SK-N-SH (cell line): Measurements from ENCODE around the gene PF4V1. TPM values are rescaled to one million over a fixed set of nuclear protein-coding genes. Genes with fewer than 3 reads are reported as not detected.
A peak's percentile ranks its signal among the peaks of the same experiment; 100 is the strongest.

Source experiments
- CTCF ChIA-PET: fragments of 300-600, 350-600 bp; formaldehyde crosslinking; extraction: SDS; loops from one replicate; lab custom pipeline; 2021; lab: Yijun Ruan, JAX
- POLR2A ChIA-PET: fragments of 350-600 bp; sonication (Branson Sonifier 250); formaldehyde crosslinking; extraction: SDS; loops from one replicate; lab custom pipeline; 2020; ENCODE audit warnings: antibody characterized with exemption, inconsistent platforms; lab: Yijun Ruan, JAX
- DNase-seq: peaks from one replicate; pipeline ENCODE4 v3.0.0; 2012
- H2AFZ ChIP-seq: fragments of 200-600 bp; sonication (generic); 2 replicates; pipeline ENCODE4 v1.8.1; 2016; ENCODE audit warnings: antibody characterized with exemption, mild to moderate bottlenecking, low read depth
- H3F3A ChIP-seq: fragments of 200-600 bp; sonication (generic); replicated peaks from 2 replicates; pipeline ENCODE3; 2016; ENCODE audit warnings: antibody characterized with exemption, mild to moderate bottlenecking; ENCODE audit not compliant: insufficient read depth
- H3K27ac ChIP-seq, 2 experiments: fragments of 200-500 bp in 1 of 2; fragments of 200-600 bp in 1 of 2; sonication (Bioruptor generic) in 1 of 2; sonication (generic), shearing (Covaris generic) in 1 of 2; 2 replicates each; pipeline versions ENCODE4 v1.5.1 to v1.6.1; 2014 to 2016; ENCODE audit warnings: low read depth in 2 of 2, inconsistent platforms in 1 of 2, low read length in 1 of 2, mild to moderate bottlenecking in 1 of 2, mixed read lengths in 1 of 2
- H3K27me3 ChIP-seq: fragments of 200-600 bp; sonication (generic), shearing (Covaris generic); 2 replicates; pipeline ENCODE4 v1.6.1; 2016; ENCODE audit warnings: mixed run types; ENCODE audit not compliant: insufficient read depth
- H3K36me3 ChIP-seq, 2 experiments: fragments of 200-500 bp in 1 of 2; fragments of 200-600 bp in 1 of 2; sonication (Bioruptor generic) in 1 of 2; sonication (generic) in 1 of 2; replicated peaks in 1 of 2; 2 replicates each; pipeline versions ENCODE3 to v1.5.1; 2014 to 2016; ENCODE audit warnings: low read length in 1 of 2, mild to moderate bottlenecking in 1 of 2; ENCODE audit not compliant: insufficient read depth in 2 of 2, control insufficient read depth in 1 of 2
- H3K4me1 ChIP-seq, 2 experiments: fragments of 200-500 bp in 1 of 2; fragments of 200-600 bp in 1 of 2; sonication (Bioruptor generic) in 1 of 2; sonication (generic), shearing (Covaris generic) in 1 of 2; 2 replicates each; pipeline versions ENCODE4 v1.5.1 to v1.6.1; 2014 to 2016; ENCODE audit warnings: low read depth in 1 of 2, low read length in 1 of 2, mixed run types in 1 of 2; ENCODE audit not compliant: insufficient read depth in 2 of 2, control insufficient read depth in 1 of 2
- H3K4me2 ChIP-seq: fragments of 200-600 bp; sonication (generic), shearing (Covaris generic); 2 replicates; pipeline ENCODE4 v1.6.1; 2017; ENCODE audit warnings: mixed run types
- H3K4me3 ChIP-seq, 2 experiments: fragments of 200-500 bp in 1 of 2; fragments of 200-600 bp in 1 of 2; sonication (Bioruptor generic) in 1 of 2; sonication (generic), shearing (Covaris generic) in 1 of 2; 2 replicates each; pipeline versions ENCODE4 v1.5.1 to v1.8.1; 2014 to 2016; ENCODE audit warnings: low read depth in 2 of 2, inconsistent platforms in 1 of 2, low read length in 1 of 2, mild to moderate bottlenecking in 1 of 2, mixed read lengths in 1 of 2, moderate library complexity in 1 of 2
- H3K79me2 ChIP-seq: fragments of 200-600 bp; sonication (generic); 2 replicates; pipeline ENCODE4 v1.8.1; 2017; ENCODE audit warnings: mild to moderate bottlenecking; ENCODE audit not compliant: insufficient read depth
- H3K9ac ChIP-seq: fragments of 200-600 bp; sonication (generic); 2 replicates; pipeline ENCODE4 v1.6.1; 2017; ENCODE audit warnings: mixed run types
- H3K9me2 ChIP-seq: fragments of 200-600 bp; sonication (generic); 2 replicates; pipeline ENCODE4 v1.6.1; 2017; ENCODE audit warnings: mixed run types
- H3K9me3 ChIP-seq: fragments of 200-600 bp; sonication (generic); 2 replicates; pipeline ENCODE4 v1.6.1; 2017; ENCODE audit warnings: mixed run types, mild to moderate bottlenecking, moderate library complexity
- H4K20me1 ChIP-seq: fragments of 200-600 bp; sonication (generic); 2 replicates; pipeline ENCODE4 v1.6.1; 2017; ENCODE audit warnings: mild to moderate bottlenecking, mixed run types; ENCODE audit not compliant: insufficient read depth
- CHD2 ChIP-seq: fragments of 150-350 bp; IDR thresholded peaks from 2 replicates; pipeline ENCODE4 v1.6.1; 2018; ENCODE audit warnings: low read length; ENCODE audit not compliant: partially characterized antibody
- EP300 ChIP-seq, 2 experiments: IDR thresholded peaks; 2 replicates each; pipeline versions ENCODE4 v1.4.0 to v1.6.1; 2012; ENCODE audit warnings: borderline replicate concordance in 1 of 2, low read depth in 1 of 2, low read length in 1 of 2
- EZH2phosphoT487 ChIP-seq: fragments of 200-600 bp; sonication (generic); IDR thresholded peaks from 2 replicates; pipeline ENCODE4 v1.6.1; 2017; ENCODE audit warnings: low read depth, mixed run types, mild to moderate bottlenecking, antibody characterized with exemption, moderate library complexity, borderline replicate concordance
- FOSL2 ChIP-seq: IDR thresholded peaks from 2 replicates; pipeline ENCODE4 v1.4.0; 2012; ENCODE audit warnings: low read depth, mild to moderate bottlenecking, moderate library complexity, borderline replicate concordance
- FOXJ3 ChIP-seq: sonication (generic); formaldehyde crosslinking; IDR thresholded peaks from 2 replicates; pipeline ENCODE4 v1.5.1; 2020; ENCODE audit warnings: mild to moderate bottlenecking, missing genetic modification reagents
- FOXM1 ChIP-seq: IDR thresholded peaks from 2 replicates; pipeline ENCODE4 v1.4.0; 2012; ENCODE audit warnings: low read depth, mild to moderate bottlenecking
- IRF3 ChIP-seq: fragments of 150-350 bp; IDR thresholded peaks from 2 replicates; pipeline ENCODE4 v1.6.1; 2016; ENCODE audit warnings: mild to moderate bottlenecking, low read depth, low read length
- MEF2A ChIP-seq: IDR thresholded peaks from 2 replicates; pipeline ENCODE4 v1.4.0; 2012; ENCODE audit warnings: low read depth, borderline replicate concordance
- NFIC ChIP-seq: IDR thresholded peaks from 2 replicates; pipeline ENCODE4 v1.4.0; 2012; ENCODE audit warnings: borderline replicate concordance
- NRF1 ChIP-seq: IDR thresholded peaks from 2 replicates; pipeline ENCODE4 v1.6.1; 2012; ENCODE audit warnings: low read depth, mild to moderate bottlenecking, low read length
- RAD21 ChIP-seq: IDR thresholded peaks from 2 replicates; pipeline ENCODE4 v1.6.1; 2012; ENCODE audit warnings: mild to moderate bottlenecking, low read length
- RCOR1 ChIP-seq: fragments of 150-350 bp; IDR thresholded peaks from 2 replicates; pipeline ENCODE4 v1.6.1; 2017; ENCODE audit warnings: antibody characterized with exemption, low read length
- RXRA ChIP-seq: IDR thresholded peaks from 2 replicates; pipeline ENCODE4 v1.4.0; 2012; ENCODE audit warnings: low read depth, mild to moderate bottlenecking, borderline replicate concordance
- SMC3 ChIP-seq: IDR thresholded peaks from 2 replicates; pipeline ENCODE4 v1.6.1; 2012; ENCODE audit warnings: low read depth, low read length, improper control_type of control experiment
- TAF1 ChIP-seq: IDR thresholded peaks from 2 replicates; pipeline ENCODE4 v1.6.1; 2012; ENCODE audit warnings: low read depth, mild to moderate bottlenecking, low read length, moderate library complexity, borderline replicate concordance
- YY1 ChIP-seq: IDR thresholded peaks from 2 replicates; pipeline ENCODE4 v1.4.0; 2012; ENCODE audit warnings: low read depth, mild to moderate bottlenecking
- ZBTB33 ChIP-seq: IDR thresholded peaks from 2 replicates; pipeline ENCODE4 v1.4.0; 2012; ENCODE audit warnings: low read depth, borderline replicate concordance
- WGBS: methylation state at CpG from one replicate; pipeline ENCODE4 v1.1.6; 2017; ENCODE audit warnings: low lambda C conversion rate; 5-methylcytosine and 5-hydroxymethylcytosine counted together
- polyA plus RNA-seq, 3 experiments: library from polyadenylated mRNA; depleted of rRNA; stranded (reverse); fragments of >200 nt; gene quantifications; 2 replicates each; pipeline ENCODE4 v1.2.3, GENCODE V29; 2012
- TF ChIP-seq, protein P1 (sequence below): IDR thresholded peaks from 2 replicates; pipeline ENCODE4 v1.6.1; 2012; ENCODE audit warnings: mild to moderate bottlenecking, low read depth, low read length, moderate library complexity
- TF ChIP-seq, protein P2 (sequence below): fragments of 150-350 bp; IDR thresholded peaks from 2 replicates; pipeline ENCODE4 v1.6.1; 2017; ENCODE audit warnings: antibody characterized with exemption, low read length, low read depth, borderline replicate concordance

The PF4V1 gene
- polyA plus RNA-seq, 1 of the 3 experiments (the other 2 are of a cell fraction), result not detected

GRCh38 chr4:73885574-73886267, 32.6 kb downstream of the PF4V1 start:
- TF ChIP-seq ZBTB33 (no peak), SMC3 (no peak), YY1 (no peak), NRF1 (no peak), TAF1 (no peak), FOXJ3 (CRISPR knock-in tag) (no peak), EZH2phosphoT487 (no peak), RXRA (no peak), IRF3 (no peak), NFIC (no peak), RAD21 (no peak), CHD2 (no peak), RCOR1 (no peak), EP300 (IDR thresholded peaks at IDR 0.05; ENCODE audit: borderline replicate concordance in 1 of 2, low read depth in 1 of 2, low read length in 1 of 2) (no peak), MEF2A (no peak), FOXM1 (no peak), FOSL2 (no peak)
- TF ChIP-seq, protein P1, sequence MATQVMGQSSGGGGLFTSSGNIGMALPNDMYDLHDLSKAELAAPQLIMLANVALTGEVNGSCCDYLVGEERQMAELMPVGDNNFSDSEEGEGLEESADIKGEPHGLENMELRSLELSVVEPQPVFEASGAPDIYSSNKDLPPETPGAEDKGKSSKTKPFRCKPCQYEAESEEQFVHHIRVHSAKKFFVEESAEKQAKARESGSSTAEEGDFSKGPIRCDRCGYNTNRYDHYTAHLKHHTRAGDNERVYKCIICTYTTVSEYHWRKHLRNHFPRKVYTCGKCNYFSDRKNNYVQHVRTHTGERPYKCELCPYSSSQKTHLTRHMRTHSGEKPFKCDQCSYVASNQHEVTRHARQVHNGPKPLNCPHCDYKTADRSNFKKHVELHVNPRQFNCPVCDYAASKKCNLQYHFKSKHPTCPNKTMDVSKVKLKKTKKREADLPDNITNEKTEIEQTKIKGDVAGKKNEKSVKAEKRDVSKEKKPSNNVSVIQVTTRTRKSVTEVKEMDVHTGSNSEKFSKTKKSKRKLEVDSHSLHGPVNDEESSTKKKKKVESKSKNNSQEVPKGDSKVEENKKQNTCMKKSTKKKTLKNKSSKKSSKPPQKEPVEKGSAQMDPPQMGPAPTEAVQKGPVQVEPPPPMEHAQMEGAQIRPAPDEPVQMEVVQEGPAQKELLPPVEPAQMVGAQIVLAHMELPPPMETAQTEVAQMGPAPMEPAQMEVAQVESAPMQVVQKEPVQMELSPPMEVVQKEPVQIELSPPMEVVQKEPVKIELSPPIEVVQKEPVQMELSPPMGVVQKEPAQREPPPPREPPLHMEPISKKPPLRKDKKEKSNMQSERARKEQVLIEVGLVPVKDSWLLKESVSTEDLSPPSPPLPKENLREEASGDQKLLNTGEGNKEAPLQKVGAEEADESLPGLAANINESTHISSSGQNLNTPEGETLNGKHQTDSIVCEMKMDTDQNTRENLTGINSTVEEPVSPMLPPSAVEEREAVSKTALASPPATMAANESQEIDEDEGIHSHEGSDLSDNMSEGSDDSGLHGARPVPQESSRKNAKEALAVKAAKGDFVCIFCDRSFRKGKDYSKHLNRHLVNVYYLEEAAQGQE, result no peak
- TF ChIP-seq, protein P2, sequence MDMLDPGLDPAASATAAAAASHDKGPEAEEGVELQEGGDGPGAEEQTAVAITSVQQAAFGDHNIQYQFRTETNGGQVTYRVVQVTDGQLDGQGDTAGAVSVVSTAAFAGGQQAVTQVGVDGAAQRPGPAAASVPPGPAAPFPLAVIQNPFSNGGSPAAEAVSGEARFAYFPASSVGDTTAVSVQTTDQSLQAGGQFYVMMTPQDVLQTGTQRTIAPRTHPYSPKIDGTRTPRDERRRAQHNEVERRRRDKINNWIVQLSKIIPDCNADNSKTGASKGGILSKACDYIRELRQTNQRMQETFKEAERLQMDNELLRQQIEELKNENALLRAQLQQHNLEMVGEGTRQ, result no peak
- TF ChIP-seq, all 33 proteins: peak for 0
- no peaks in the 10 kb centered on the region for H3K9me2 ChIP-seq
- CTCF ChIA-PET, result no interaction called here
- 0 out of 2 replicates have a peak overlapping the region, but pooled peaks have one; percentile 14 for H2AFZ ChIP-seq
- no peaks in the 10 kb centered on the region for H3K4me1 ChIP-seq
- H4K20me1 ChIP-seq, result no peaks in the 10 kb centered on the region
- no peaks in the 10 kb centered on the region for H3K9me3 ChIP-seq
- H3K27me3 ChIP-seq, result no peaks in the 10 kb centered on the region
- H3F3A ChIP-seq, result no peaks in the 10 kb centered on the region
- 5% methylated on average over 4 of the region's 4 CpGs for WGBS
- DNase-seq, result no peak
- H3K4me2 ChIP-seq, result no peak overlapping the region
- no peaks in the 10 kb centered on the region for H3K79me2 ChIP-seq
- POLR2A ChIA-PET, result no interaction called here
- H3K36me3 ChIP-seq, result no peaks in the 10 kb centered on the region
- H3K9ac ChIP-seq, result no peak overlapping the region
- no peak overlapping the region for H3K4me3 ChIP-seq
- H3K27ac ChIP-seq, result no peak overlapping the region
